HepG2 (cell line): Measurements from ENCODE around the gene TP53I3. TPM values are rescaled to one million over a fixed set of nuclear protein-coding genes. Genes with fewer than 3 reads are reported as not detected.

Source experiments
- ARNT2 ChIP-seq: sonication (generic); formaldehyde crosslinking; IDR thresholded peaks from 2 replicates; pipeline ENCODE4 v1.8.0; 2022; ENCODE audit warnings: mild to moderate bottlenecking, low read depth, missing genetic modification reagents, moderate library complexity
- CREBL2 ChIP-seq: sonication (generic); formaldehyde crosslinking; IDR thresholded peaks from 2 replicates; pipeline ENCODE4 v1.8.1; 2023; ENCODE audit warnings: missing genetic modification reagents, mild to moderate bottlenecking, borderline replicate concordance
- HNRNPH1 ChIP-seq: fragments of 200-400 bp; formaldehyde crosslinking; optimal IDR thresholded peaks from 2 replicates; pipeline ENCODE3; 2017; ENCODE audit warnings: mild to moderate bottlenecking, low read depth, low read length
- KAT8 ChIP-seq: IDR thresholded peaks from 2 replicates; pipeline ENCODE4 v1.6.1; 2016; ENCODE audit warnings: missing genetic modification reagents, missing compliant biosample characterization
- MYNN ChIP-seq: sonication (generic); formaldehyde crosslinking; IDR thresholded peaks from 2 replicates; pipeline ENCODE4 v1.4.0; 2020; ENCODE audit warnings: mild to moderate bottlenecking, low read depth, missing genetic modification reagents
- NFAT5 ChIP-seq: sonication (generic); formaldehyde crosslinking; IDR thresholded peaks from 2 replicates; pipeline ENCODE4 v1.4.0; 2020; ENCODE audit warnings: missing genetic modification reagents
- NPAS2 ChIP-seq: sonication (generic); formaldehyde crosslinking; IDR thresholded peaks from 2 replicates; pipeline ENCODE4 v1.8.0; 2022; ENCODE audit warnings: mild to moderate bottlenecking, missing genetic modification reagents, borderline replicate concordance
- SATB2 ChIP-seq: sonication (generic); formaldehyde crosslinking; IDR thresholded peaks from 2 replicates; pipeline ENCODE4 v1.5.0; 2020; ENCODE audit warnings: missing genetic modification reagents
- SMAD1 ChIP-seq: sonication (generic); formaldehyde crosslinking; IDR thresholded peaks from 2 replicates; pipeline ENCODE4 v1.4.0; 2020; ENCODE audit warnings: missing genetic modification reagents, low read depth, mild to moderate bottlenecking, borderline replicate concordance
- SRY ChIP-seq: sonication (generic); formaldehyde crosslinking; IDR thresholded peaks from 2 replicates; pipeline ENCODE4 v1.8.0; 2022; ENCODE audit warnings: mild to moderate bottlenecking, missing genetic modification reagents
- STAT5B ChIP-seq: sonication (generic); formaldehyde crosslinking; IDR thresholded peaks from 2 replicates; pipeline ENCODE4 v1.4.0; 2020; ENCODE audit warnings: missing genetic modification reagents
- THRA ChIP-seq: sonication (generic); formaldehyde crosslinking; IDR thresholded peaks from 2 replicates; pipeline ENCODE4 v1.4.0; 2020; ENCODE audit warnings: missing genetic modification reagents, borderline replicate concordance
- ZBTB34 ChIP-seq: sonication (generic); formaldehyde crosslinking; IDR thresholded peaks from 2 replicates; pipeline ENCODE4 v1.8.0; 2022; ENCODE audit warnings: mild to moderate bottlenecking, missing genetic modification reagents
- ZFY ChIP-seq: sonication (generic); formaldehyde crosslinking; IDR thresholded peaks from 2 replicates; pipeline ENCODE4 v1.4.0; 2020; ENCODE audit warnings: missing genetic modification reagents
- ZMAT3 ChIP-seq: sonication (generic); formaldehyde crosslinking; conservative IDR thresholded peaks from 2 replicates; pipeline ENCODE4 v1.7.0; 2021; ENCODE audit warnings: missing genetic modification reagents
- ZNF619 ChIP-seq: sonication (generic); formaldehyde crosslinking; IDR thresholded peaks from 2 replicates; pipeline ENCODE4 v1.4.0; 2020; ENCODE audit warnings: mild to moderate bottlenecking, missing genetic modification reagents
- ZNF766 ChIP-seq: sonication (generic); formaldehyde crosslinking; IDR thresholded peaks from 2 replicates; pipeline ENCODE4 v1.5.0; 2020; ENCODE audit warnings: missing genetic modification reagents, borderline replicate concordance
- polyA plus RNA-seq, 8 experiments: library from polyadenylated mRNA; depleted of rRNA in 3 of 8; stranded (reverse) in 7 of 8; unstranded in 1 of 8; fragments of >200 nt; fragmentation: Illumina TruSeq in 4 of 8; extraction: Trizol in 4 of 8; gene quantifications; 2 replicates each; pipeline versions ENCODE4 v1.2.1 to v1.2.3, GENCODE V29; 2011 to 2016; ENCODE audit warnings: low read depth in 4 of 8, missing spikeins in 1 of 8, mixed read lengths in 1 of 8; ENCODE audit not compliant: insufficient read depth in 1 of 8
- total RNA-seq, 5 experiments: library from RNA; depleted of rRNA; stranded (reverse); fragments of >200 nt; fragmentation: Illumina TruSeq; extraction: Trizol; gene quantifications; 2 replicates each; pipeline ENCODE4 v1.2.3, GENCODE V29; 2016; ENCODE audit warnings: low read depth in 1 of 5

The TP53I3 gene
- total and polyA plus RNA-seq, 2 of the 13 experiments (the other 11 are each of a cell fraction or from before 2014, with no cell fraction given) = 25.0 to 44.1 TPM

GRCh38 chr2:24075915-24076848, 8.5 kb downstream of the TP53I3 start, which contains the start of gene SF3B6 (continued):
- TF ChIP-seq NFAT5 (CRISPR knock-in tag) = peak; percentile 92; the same call in 1 of the 2 replicates
- peak; percentile 61; the same call in 1 of the 2 replicates for TF ChIP-seq CREBL2 (CRISPR knock-in tag)
- TF ChIP-seq SRY (CRISPR knock-in tag) = 0 out of 2 replicates have a peak, but pooled peaks have one; percentile 89
- TF ChIP-seq ZNF766 (CRISPR knock-in tag) = peak; percentile 95
- TF ChIP-seq SATB2 = no peak
- peak; percentile 100 for TF ChIP-seq KAT8 (CRISPR knock-in tag)
- TF ChIP-seq ZBTB34 (CRISPR knock-in tag) = peak; percentile 84
- TF ChIP-seq HNRNPH1 = no peak
- TF ChIP-seq NPAS2 (CRISPR knock-in tag) = no peak
- TF ChIP-seq ZFY (CRISPR knock-in tag) = peak; percentile 72
- TF ChIP-seq ARNT2 (CRISPR knock-in tag) = peak; percentile 97; the same call in 1 of the 2 replicates
- TF ChIP-seq ZMAT3 (CRISPR knock-in tag) = 0 out of 2 replicates have a peak, but pooled peaks have one; percentile 58
- TF ChIP-seq MYNN (CRISPR knock-in tag) = 0 out of 2 replicates have a peak, but pooled peaks have one; percentile 71
- TF ChIP-seq THRA = peak; percentile 86
- peak; percentile 92; the same call in 1 of the 2 replicates for TF ChIP-seq SMAD1 (CRISPR knock-in tag)
- peak; percentile 97 for TF ChIP-seq STAT5B (CRISPR knock-in tag)
- peak; percentile 99 for TF ChIP-seq ZNF619 (CRISPR knock-in tag)
